NCI-H2196 treated with DMSO at 0.1 percent for 48 hours (cell line): Measurements from ENCODE around the gene SERINC4.

ENCODE experiments used
- DNase-seq: peaks from one replicate; lab custom pipeline; 2025; ENCODE audit not compliant: unreplicated experiment; lab: John Stamatoyannopoulos, UW

The SERINC4 gene

DNA sequence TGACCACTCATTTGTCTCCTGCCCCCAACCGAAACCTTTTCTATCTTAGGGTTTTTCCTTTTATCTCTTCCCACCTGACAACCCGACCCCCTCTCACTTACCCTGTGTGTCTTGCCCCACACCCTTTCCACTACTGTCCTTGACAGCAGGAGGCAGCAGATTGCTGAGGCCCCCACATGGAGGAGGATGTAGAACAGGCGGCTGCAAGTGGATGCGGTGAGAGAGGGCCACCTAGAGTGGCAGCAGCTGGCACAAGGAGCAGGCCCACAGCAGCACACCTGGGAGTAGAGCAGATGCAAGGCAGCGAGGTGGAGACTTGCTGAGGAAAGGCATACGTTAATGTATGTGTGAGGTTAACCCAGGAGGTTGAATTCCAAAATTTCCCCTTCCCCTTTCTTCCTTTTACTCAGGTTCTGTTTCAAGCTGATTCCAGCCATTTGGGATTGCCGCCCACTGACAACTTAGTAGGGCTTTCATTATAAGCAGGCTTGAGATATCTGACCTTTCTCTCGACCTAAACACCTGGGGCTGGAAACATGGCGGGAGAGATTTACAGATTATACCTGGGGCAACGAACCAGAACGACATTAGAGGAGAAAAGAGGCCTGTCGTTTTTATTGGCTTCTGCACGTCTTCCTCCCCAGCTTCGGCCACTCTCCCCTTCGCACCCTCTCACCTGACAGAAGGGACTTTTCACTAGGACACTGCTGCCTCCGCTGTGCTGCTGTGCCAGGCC lies 643 bp downstream of the SERINC4 start:
- no peak for DNase-seq

- DNase-seq: no peak
Observed at GRCh38 chr15:43796566-43796965, 3.5 kb downstream of the SERINC4 start.

DNA sequence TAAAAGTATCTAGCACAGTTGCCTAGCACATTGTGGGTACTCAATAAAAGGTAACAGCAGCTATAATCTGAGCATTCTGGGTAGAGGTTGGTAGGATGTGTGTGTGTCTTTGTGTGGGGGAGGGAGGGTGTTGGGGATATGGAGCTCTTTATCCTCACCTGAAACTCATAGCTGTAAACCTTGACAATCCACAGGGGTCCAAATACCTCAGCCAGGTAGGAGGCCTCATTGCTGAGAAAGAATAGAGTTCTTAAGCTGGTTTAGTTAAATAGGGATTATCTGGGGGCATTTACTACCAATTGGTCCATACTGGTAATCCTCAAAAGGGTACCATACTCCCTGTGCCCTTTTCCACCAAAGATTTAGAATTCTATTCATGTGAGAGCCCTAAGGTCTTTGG lies 4.0 kb downstream of the SERINC4 start:
- no peak for DNase-seq

GRCh38 chr15:43795197-43795596 lies 4.8 kb downstream of the SERINC4 start:
- no peak for DNase-seq

DNA sequence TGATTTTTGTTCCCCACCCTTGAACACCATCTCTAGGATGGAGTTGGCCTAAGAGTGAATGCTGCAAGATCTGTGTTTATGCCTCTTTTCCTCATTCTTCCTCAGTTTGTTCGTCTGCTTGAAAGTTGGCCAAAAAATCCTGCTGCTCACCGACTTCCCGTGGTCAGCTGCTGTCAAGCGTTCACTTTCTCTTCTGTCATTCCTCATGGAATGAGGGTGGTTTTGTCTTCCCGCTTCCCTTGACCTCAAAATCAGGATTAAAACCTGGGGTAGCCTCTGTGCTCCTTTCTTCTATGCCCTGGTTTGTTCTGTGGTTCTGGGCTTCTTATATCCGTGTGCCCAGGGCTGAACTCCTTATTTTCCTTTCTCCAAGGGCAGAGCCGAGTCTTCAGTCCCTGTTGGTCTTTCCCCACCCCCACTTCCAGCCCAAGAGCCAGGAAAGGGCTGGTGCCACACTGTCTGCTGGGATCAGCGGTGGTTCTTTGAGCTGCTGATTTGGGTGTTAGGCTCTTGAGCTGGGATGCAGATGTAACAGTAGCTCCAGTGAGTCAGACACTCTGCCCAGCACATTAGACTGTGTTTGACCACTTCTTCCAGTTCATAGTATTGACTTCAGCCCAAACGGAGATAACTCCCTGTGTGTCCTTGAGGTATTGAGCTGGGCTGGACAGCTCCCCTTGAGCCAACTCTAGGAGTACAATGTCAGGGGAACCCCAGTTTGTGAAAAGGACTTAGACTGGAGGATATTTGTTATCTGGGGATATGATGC lies 5.6 kb downstream of the SERINC4 start:
- no peak for DNase-seq

DNA sequence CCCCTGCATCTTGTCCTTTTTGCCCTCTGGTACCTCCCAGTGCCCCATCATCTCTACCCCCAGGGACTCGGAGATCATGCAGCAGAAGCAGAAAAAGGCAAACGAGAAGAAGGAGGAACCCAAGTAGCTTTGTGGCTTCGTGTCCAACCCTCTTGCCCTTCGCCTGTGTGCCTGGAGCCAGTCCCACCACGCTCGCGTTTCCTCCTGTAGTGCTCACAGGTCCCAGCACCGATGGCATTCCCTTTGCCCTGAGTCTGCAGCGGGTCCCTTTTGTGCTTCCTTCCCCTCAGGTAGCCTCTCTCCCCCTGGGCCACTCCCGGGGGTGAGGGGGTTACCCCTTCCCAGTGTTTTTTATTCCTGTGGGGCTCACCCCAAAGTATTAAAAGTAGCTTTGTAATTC lies 6.4 kb downstream of the SERINC4 start:
- DNase-seq: no peak

DNA sequence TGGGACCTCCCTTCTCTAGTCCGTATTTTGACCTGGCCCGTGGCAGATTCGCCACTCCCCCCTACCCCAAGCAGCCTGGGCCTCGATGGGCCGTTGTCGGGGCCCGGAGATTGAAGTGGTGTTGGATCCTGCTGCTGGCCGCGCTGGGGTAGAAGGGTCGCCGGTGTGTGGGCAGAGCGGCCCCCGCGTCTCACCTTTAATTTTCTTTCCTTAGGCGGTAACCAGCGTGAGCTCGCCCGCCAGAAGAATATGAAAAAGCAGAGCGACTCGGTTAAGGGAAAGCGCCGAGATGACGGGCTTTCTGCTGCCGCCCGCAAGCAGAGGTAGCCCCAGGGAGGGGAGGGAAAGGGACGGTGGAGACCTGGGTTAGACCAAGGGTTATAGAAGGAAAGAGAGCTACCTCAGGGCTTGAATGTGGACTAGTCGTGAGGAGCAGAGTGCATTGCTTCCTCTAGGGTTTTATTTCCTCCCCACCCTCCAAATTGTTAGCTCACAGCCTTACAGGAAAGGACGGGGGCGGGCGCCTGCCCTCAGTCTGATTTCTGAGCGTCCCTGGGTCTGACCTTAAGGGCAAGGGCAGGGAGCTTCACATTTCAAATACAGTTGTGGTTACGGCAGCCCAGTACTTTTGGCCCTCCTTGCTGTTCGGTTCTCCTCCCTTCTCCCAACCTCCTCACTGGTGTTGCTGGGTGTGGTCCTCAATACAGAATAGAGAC lies 7.1 kb downstream of the SERINC4 start:
- no peak for DNase-seq

DNA sequence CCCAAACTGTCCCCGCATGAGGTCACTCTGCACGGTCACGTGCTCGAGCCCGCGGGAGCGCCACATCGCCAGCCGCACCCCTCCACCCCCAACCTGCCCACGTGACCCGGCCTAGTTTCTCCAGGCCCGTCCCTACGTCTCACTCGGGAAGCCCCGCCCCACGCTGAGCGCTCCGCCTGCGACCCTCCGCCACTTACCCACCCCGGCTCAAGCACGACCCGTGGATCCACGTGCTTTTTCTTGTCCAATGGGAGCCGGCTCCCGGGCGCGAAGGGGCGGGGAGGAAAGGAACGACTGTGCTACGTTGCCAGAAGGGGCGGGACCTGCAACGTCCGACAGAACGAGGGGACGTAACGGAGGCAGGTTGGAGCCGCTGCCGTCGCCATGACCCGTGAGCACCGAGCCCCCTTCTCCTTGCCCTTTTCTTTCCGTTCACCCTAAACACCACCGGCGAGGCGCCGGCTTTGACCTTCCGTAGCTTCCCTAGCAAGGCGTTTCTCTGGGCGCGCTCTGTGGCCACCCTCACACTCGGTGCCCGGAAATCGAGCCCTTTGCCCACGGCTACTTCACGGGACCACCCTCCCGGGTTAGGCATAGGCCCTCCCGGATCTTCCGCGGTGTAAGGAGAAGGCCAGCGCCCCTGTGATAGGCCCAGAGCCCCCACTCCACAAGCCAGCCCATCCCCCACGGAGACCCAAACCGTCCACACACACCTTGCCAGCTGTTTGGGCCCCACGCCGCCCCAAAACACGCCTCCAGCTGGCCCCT lies 7.8 kb downstream of the SERINC4 start, which contains the start of gene SERF2:
Gene SERF2, plus strand, starts transcription at position 328 of the 768 bp plus-strand sequence. Its CDS starts 57 bp downstream, at position 385.
- peak; percentile 81 for DNase-seq

DNA sequence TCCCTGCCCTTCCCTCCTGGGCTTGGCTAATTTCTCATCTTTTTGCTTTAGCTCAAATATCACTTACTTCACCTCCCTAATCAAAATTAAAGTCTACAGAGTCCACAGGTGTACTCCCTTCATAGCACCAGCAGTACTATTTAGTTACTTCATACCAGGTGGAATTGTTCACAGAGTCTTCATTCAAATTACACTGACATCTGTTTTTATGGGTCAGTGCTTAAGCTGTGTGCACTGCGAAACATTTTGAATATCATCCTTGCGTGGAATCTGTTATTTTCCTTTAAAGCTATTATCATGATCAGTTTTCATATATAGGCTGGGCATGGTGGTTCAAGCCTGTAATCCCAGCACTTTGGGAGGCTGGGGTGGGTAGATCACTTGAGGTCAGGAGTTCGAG lies 10.6 kb downstream of the SERINC4 start:
- no peak for DNase-seq

DNA sequence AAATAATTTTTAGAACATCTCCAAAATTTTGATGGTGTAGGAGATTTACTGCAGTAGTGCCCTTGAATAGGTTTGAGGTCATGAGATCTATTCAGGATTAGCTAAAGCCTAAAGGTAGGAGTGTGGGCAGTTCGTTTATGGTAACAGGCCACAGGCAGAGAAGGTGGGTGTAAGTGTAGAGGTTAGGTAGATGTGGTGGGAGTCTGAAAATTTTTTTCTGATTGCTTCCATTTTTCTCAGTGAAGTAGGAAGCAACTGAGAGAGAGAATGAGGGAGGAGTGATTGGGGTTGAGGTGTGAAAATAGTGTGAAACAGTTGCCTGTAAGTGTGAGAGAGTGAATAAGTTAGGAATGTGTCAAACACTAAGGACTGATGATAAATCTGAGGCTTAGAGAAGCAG lies 21.0 kb downstream of the SERINC4 start:
- no peak for DNase-seq

DNA sequence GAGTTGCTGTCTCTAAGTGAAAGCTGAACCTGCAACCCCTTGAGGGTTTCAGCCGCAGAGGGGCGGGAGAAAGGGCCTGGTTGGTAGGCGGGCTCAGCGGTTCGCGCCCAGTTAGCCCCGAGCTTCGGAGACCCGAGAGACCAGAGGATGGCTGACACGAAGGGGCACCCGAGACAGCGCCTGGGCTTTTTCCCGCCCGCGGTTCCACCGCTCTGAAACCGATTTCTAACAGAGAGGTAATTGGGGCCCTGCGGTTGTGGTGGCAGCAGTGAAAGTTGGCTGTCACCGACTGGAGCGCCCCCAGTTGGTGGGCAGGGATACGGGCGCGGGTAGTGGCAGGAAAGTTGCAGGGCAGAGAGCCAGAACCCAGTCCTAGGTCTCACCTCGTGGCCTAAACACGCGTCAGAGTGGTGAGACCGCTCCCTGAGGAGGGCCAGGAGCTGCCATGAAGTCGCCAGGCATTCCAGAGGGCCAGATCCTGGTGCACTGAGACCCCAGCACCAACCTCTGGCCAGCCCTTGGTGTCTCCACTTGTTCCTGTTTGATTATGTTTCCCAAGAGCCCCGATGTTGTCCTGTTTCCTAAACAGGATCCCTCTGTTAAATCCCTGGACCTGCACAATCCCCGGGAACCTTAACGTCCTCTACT lies 22.6 kb downstream of the SERINC4 start:
- peak; percentile 60 for DNase-seq

DNA sequence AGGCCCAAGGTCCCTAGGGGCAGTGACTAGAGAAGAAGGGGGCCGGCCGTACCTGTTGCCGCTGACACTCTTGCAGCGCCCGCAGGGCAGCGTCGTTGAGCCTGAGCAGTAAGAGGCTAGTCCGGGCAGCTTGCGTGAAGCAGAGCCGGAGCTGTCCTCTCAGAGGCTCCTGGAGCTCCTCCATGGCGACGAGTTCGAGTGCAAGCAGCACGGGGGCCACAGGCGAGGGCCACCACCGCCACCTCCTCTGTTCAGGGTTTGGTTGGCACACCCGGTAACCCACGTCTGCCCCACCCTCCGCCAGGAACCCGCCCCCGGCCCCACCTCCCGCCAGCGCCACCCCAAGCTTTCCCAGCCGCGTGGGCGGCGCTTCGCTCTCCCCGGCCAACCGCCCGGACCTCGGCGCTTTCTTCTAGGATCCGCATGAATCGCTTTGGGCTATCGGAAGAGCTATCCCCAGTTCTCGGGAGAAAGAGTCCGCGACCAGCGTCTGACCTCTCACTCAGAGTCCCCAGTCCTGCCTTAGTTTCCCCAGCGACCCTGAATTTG lies 23.2 kb downstream of the SERINC4 start, which contains the start of gene ELL3:
Gene ELL3, minus strand, starts transcription at position 249 of the 549 bp plus-strand sequence. Its CDS starts 65 bp downstream, at position 184.
- peak; percentile 42 for DNase-seq

DNA sequence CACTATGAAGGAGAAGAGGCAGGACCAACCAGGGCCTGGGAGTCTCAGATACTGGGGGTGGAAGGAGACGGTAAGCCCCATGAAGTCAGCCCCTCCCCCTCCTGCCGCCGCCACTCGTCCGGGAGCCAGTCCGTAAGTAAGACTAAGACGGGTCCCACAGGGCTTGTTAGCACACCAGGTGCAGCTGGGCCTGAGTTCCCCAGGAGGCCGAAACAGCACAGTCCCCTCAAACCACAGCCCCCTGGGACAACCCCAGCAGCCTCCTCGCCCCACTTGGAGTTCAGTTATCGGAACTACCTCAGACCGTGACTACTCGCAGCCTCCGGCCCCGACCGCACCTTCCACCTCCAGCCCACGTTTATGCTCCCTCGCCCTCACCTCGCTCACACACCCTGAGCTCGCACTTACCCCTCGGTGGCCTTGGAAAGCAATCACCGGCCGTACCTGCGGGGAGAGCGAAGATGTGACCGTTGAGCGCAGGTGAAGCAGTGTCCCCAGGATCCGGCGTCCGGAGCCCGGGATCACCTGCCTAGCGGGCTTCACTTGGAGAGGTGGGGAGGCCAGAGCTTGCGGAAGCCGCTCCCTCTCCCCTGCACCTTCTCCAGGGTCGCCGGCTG lies 23.8 kb downstream of the SERINC4 start:
- DNase-seq: no peak

- peak; percentile 30 for DNase-seq
Observed at GRCh38 chr15:43775411-43775965, 24.5 kb downstream of the SERINC4 start.

DNA sequence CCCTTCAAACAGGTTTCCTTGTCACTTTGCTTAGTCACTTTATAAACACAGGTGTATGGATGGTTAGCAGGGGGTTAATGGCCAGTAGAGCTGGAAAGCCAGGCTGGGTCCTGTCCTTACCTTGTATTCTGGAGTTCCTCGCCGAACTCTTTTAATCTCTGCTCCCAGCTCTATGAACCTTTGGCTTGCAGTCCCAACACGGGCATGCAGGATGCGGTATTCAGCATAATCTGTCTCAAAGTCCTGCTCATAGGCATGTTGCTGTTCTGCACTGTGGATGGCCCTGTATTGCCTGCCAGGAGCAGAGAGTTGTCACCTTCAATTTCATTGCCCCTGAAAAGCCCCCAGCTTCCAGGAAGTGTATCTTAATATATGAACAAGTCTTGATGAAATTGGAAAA lies 26.0 kb downstream of the SERINC4 start:
- DNase-seq: no peak

- no peak for DNase-seq
Observed at GRCh38 chr15:43772624-43773023, 27.4 kb downstream of the SERINC4 start.

DNA sequence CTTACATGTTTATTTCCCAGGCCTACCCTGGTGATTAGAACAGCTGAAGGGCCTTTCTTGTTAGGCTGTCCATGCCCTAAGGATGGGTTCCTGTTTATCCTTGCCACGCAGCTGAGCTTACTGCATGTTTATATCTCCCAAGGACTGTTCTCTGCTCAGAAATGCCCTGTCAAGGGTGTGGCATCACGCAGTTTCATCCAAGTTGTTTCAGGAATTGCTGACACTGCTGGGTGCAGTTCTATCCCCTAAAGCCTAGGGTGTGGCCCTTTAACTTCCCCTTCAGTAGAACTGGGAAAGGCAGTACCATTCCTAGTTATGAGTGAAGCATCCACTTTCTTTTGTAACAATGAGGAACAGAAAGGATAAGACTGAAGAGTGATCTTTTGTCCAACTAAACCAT lies 28.2 kb downstream of the SERINC4 start:
- DNase-seq: no peak

- DNase-seq: no peak
Observed at GRCh38 chr15:43769584-43770228, 30.3 kb downstream of the SERINC4 start.
